Hepatocyte (in vitro differentiated cells): ENCODE data around the gene RPUSD3.
"Not testable (repeated sequence)": the region's sequence is repeated elsewhere in the genome, so short reads cannot be mapped to it uniquely, and the experiment has no call there.

ENCODE experiments used
- EZH2phosphoT487 ChIP-seq: fragments of 200-600 bp; sonication (generic); IDR thresholded peaks from one replicate; pipeline ENCODE4 v1.6.1; 2018; ENCODE audit warnings: antibody characterized with exemption, mild to moderate bottlenecking, low read depth, moderate library complexity; ENCODE audit not compliant: unreplicated experiment, severe bottlenecking
- TF ChIP-seq, protein P1 (sequence below): fragments of 200-600 bp; sonication (generic); IDR thresholded peaks from 2 replicates; pipeline ENCODE4 v1.5.1; 2016; ENCODE audit warnings: antibody characterized with exemption, mild to moderate bottlenecking; ENCODE audit not compliant: poor library complexity

GRCh38 chr3:9848860-9849259 is 5.1 kb upstream of the RPUSD3 start:
- TF ChIP-seq EZH2phosphoT487: not testable (repeated sequence)
- TF ChIP-seq, protein P1, sequence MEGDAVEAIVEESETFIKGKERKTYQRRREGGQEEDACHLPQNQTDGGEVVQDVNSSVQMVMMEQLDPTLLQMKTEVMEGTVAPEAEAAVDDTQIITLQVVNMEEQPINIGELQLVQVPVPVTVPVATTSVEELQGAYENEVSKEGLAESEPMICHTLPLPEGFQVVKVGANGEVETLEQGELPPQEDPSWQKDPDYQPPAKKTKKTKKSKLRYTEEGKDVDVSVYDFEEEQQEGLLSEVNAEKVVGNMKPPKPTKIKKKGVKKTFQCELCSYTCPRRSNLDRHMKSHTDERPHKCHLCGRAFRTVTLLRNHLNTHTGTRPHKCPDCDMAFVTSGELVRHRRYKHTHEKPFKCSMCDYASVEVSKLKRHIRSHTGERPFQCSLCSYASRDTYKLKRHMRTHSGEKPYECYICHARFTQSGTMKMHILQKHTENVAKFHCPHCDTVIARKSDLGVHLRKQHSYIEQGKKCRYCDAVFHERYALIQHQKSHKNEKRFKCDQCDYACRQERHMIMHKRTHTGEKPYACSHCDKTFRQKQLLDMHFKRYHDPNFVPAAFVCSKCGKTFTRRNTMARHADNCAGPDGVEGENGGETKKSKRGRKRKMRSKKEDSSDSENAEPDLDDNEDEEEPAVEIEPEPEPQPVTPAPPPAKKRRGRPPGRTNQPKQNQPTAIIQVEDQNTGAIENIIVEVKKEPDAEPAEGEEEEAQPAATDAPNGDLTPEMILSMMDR: peak; percentile 72
